A549 treated with Mapracorat at 1 μM for 4 hours (cell line): ENCODE data around the gene GTF2A1. TPM values are rescaled to one million over a fixed set of nuclear protein-coding genes. Genes with fewer than 3 reads are reported as not detected.

Source experiments
- total RNA-seq: library from RNA; stranded (reverse); fragments of 200-300 nt; extraction: Qiagen RNA extraction; gene quantifications from 5 replicates; pipeline ENCODE4 v1.2.3, GENCODE V29; 2022

The GTF2A1 gene
- total RNA-seq = 10.7 to 15.4 TPM (median 12.9 TPM) in 5 replicates

GRCh38 chr14:81220830-81221578 lies at the start of gene GTF2A1:
Gene GTF2A1, minus strand, starts transcription at chr14:81220959. Its CDS starts 441 bp downstream, at chr14:81220518.

Other genes with a start within 250 kb of the GTF2A1 start
- gene STON2, start 179.4 kb upstream of the GTF2A1 start, total RNA-seq = 1.3 to 1.8 TPM (median 1.5 TPM) in 5 replicates